ENCODE results near the gene CELF2. TPM values are rescaled to one million over a fixed set of nuclear protein-coding genes. Genes with fewer than 3 reads are reported as not detected.

CELF2 gene
- total RNA-seq, 1 donor from 2014 or later, result 110 TPM

- intact Hi-C loops (cut with micrococcal nuclease), result no loop called here
- no peak overlapping the region for H3K4me3 Mint-ChIP-seq
- peaks cover 56% of the 10 kb centered on the region for H3K36me3 Mint-ChIP-seq (ENCODE audit: low read depth)
- peaks cover 94% of the 10 kb centered on the region for H3K4me1 Mint-ChIP-seq (ENCODE audit: low read depth)
- no peaks in the 10 kb centered on the region for H3K27me3 Mint-ChIP-seq (ENCODE audit: insufficient read depth)
- no peak for DNase-seq (ENCODE audit: low spot score)
- peak overlapping the region; percentile 36 for H3K27ac Mint-ChIP-seq
- no peaks in the 10 kb centered on the region for H3K9me3 Mint-ChIP-seq
These were observed 205.4 kb downstream of the CELF2 start for GRCh38 chr10:11223081-11223480.

- Mint-ChIP-seq H3K36me3 (ENCODE audit: low read depth) (peaks cover 56% of the 10 kb centered on the region), H3K27me3 (ENCODE audit: insufficient read depth) (no peaks in the 10 kb centered on the region), H3K9me3 (no peaks in the 10 kb centered on the region), H3K4me1 (ENCODE audit: low read depth) (peaks cover 94% of the 10 kb centered on the region), H3K27ac (no peak overlapping the region), H3K4me3 (no peak overlapping the region)
- no peak for DNase-seq (ENCODE audit: low spot score)
- intact Hi-C loops (cut with micrococcal nuclease), result no loop called here
These were observed 206.0 kb downstream of the CELF2 start for GRCh38 chr10:11223507-11224140.

- intact Hi-C loops (cut with micrococcal nuclease), result no loop called here
- no peak overlapping the region for H3K4me3 Mint-ChIP-seq
These were observed 206.6 kb downstream of the CELF2 start for GRCh38 chr10:11224321-11224720.

GRCh38 chr10:11224792-11225416 is 207.2 kb downstream of the CELF2 start:
- H3K27ac Mint-ChIP-seq, result peak overlapping the region; percentile 91
- H3K4me1 Mint-ChIP-seq (ENCODE audit: low read depth), result peaks cover 94% of the 10 kb centered on the region
- H3K36me3 Mint-ChIP-seq (ENCODE audit: low read depth), result peaks cover 56% of the 10 kb centered on the region
- no peaks in the 10 kb centered on the region for H3K27me3 Mint-ChIP-seq (ENCODE audit: insufficient read depth)
- intact Hi-C loops (cut with micrococcal nuclease), result no loop called here
- DNase-seq (ENCODE audit: low spot score), result no peak
- no peaks in the 10 kb centered on the region for H3K9me3 Mint-ChIP-seq
- no peak overlapping the region for H3K4me3 Mint-ChIP-seq

More at GRCh38 chr10:11224321-11224720, 206.6 kb downstream of the CELF2 start:
- no peak for DNase-seq (ENCODE audit: low spot score)
- H3K9me3 Mint-ChIP-seq, result no peaks in the 10 kb centered on the region
- peak overlapping the region; percentile 91 for H3K27ac Mint-ChIP-seq
- no peaks in the 10 kb centered on the region for H3K27me3 Mint-ChIP-seq (ENCODE audit: insufficient read depth)
- H3K4me1 Mint-ChIP-seq (ENCODE audit: low read depth), result peaks cover 94% of the 10 kb centered on the region
- peaks cover 57% of the 10 kb centered on the region for H3K36me3 Mint-ChIP-seq (ENCODE audit: low read depth)

- H3K36me3 Mint-ChIP-seq (ENCODE audit: low read depth), result peaks cover 57% of the 10 kb centered on the region
- H3K4me3 Mint-ChIP-seq, result peak overlapping the region; percentile 47
- H3K27me3 Mint-ChIP-seq (ENCODE audit: insufficient read depth), result no peaks in the 10 kb centered on the region
- DNase-seq (ENCODE audit: low spot score), result peak; percentile 48
- intact Hi-C loops (cut with micrococcal nuclease), result loop anchor here (1.0 to 2.0 kb wide), 4 partner anchors 8 to 47 kb away; no protein-coding TSS in a partner anchor
- H3K4me1 Mint-ChIP-seq (ENCODE audit: low read depth), result peaks cover 94% of the 10 kb centered on the region
- H3K9me3 Mint-ChIP-seq, result no peaks in the 10 kb centered on the region
- H3K27ac Mint-ChIP-seq, result peak overlapping the region; percentile 91
These were observed 208.3 kb downstream of the CELF2 start for GRCh38 chr10:11225935-11226334.

GRCh38 chr10:11227103-11227502 is 209.4 kb downstream of the CELF2 start:
- DNase-seq (ENCODE audit: low spot score), result no peak

GRCh38 chr10:11229893-11230292 is 212.2 kb downstream of the CELF2 start:
- Mint-ChIP-seq H3K4me1 (ENCODE audit: low read depth) (peaks cover 94% of the 10 kb centered on the region), H3K4me3 (no peak overlapping the region), H3K36me3 (ENCODE audit: low read depth) (peaks cover 60% of the 10 kb centered on the region), H3K27ac (peak overlapping the region; percentile 76), H3K9me3 (no peaks in the 10 kb centered on the region), H3K27me3 (ENCODE audit: insufficient read depth) (no peaks in the 10 kb centered on the region)
- DNase-seq (ENCODE audit: low spot score), result no peak
- intact Hi-C loops (cut with micrococcal nuclease), result loop anchor here (10.0 kb wide), 1 partner anchor 485 kb away; no protein-coding TSS in a partner anchor

More at GRCh38 chr10:11227103-11227502, 209.4 kb downstream of the CELF2 start:
- Mint-ChIP-seq H3K36me3 (ENCODE audit: low read depth) (peaks cover 57% of the 10 kb centered on the region), H3K4me3 (peak overlapping the region; percentile 47), H3K27me3 (ENCODE audit: insufficient read depth) (no peaks in the 10 kb centered on the region), H3K4me1 (ENCODE audit: low read depth) (peaks cover 92% of the 10 kb centered on the region), H3K9me3 (no peaks in the 10 kb centered on the region), H3K27ac (peak overlapping the region; percentile 91)
- intact Hi-C loops (cut with micrococcal nuclease), result loop anchor here (2.0 kb wide), 1 partner anchor 48 kb away; no protein-coding TSS in a partner anchor

- peaks cover 94% of the 10 kb centered on the region for H3K4me1 Mint-ChIP-seq (ENCODE audit: low read depth)
- H3K9me3 Mint-ChIP-seq, result no peaks in the 10 kb centered on the region
- intact Hi-C loops (cut with micrococcal nuclease), result loop anchor here (10.0 kb wide), 1 partner anchor 484 kb away; no protein-coding TSS in a partner anchor
- no peaks in the 10 kb centered on the region for H3K27me3 Mint-ChIP-seq (ENCODE audit: insufficient read depth)
- peak overlapping the region; percentile 79 for H3K27ac Mint-ChIP-seq
- peak overlapping the region; percentile 9 for H3K4me3 Mint-ChIP-seq
- H3K36me3 Mint-ChIP-seq (ENCODE audit: low read depth), result peaks cover 60% of the 10 kb centered on the region
- DNase-seq (ENCODE audit: low spot score), result no peak
These were observed 213.0 kb downstream of the CELF2 start for GRCh38 chr10:11230498-11231167.

GRCh38 chr10:11231285-11231684 is 213.6 kb downstream of the CELF2 start:
- H3K4me3 Mint-ChIP-seq, result peak overlapping the region; percentile 9
- intact Hi-C loops (cut with micrococcal nuclease), result loop anchor here (10.0 kb wide), 1 partner anchor 484 kb away; no protein-coding TSS in a partner anchor
- peaks cover 60% of the 10 kb centered on the region for H3K36me3 Mint-ChIP-seq (ENCODE audit: low read depth)
- peak overlapping the region; percentile 79 for H3K27ac Mint-ChIP-seq
- H3K4me1 Mint-ChIP-seq (ENCODE audit: low read depth), result peaks cover 94% of the 10 kb centered on the region
- DNase-seq (ENCODE audit: low spot score), result no peak
- H3K27me3 Mint-ChIP-seq (ENCODE audit: insufficient read depth), result no peaks in the 10 kb centered on the region
- H3K9me3 Mint-ChIP-seq, result no peaks in the 10 kb centered on the region

GRCh38 chr10:11232222-11232961 is 214.7 kb downstream of the CELF2 start:
- Mint-ChIP-seq H3K27ac (peak overlapping the region; percentile 82), H3K4me1 (ENCODE audit: low read depth) (peaks cover 94% of the 10 kb centered on the region), H3K9me3 (no peaks in the 10 kb centered on the region), H3K36me3 (ENCODE audit: low read depth) (peaks cover 59% of the 10 kb centered on the region), H3K4me3 (peak overlapping the region; percentile 62), H3K27me3 (ENCODE audit: insufficient read depth) (no peaks in the 10 kb centered on the region)
- no peak for DNase-seq (ENCODE audit: low spot score)
- intact Hi-C loops (cut with micrococcal nuclease), result loop anchor here (1.0 to 10.0 kb wide), 2 partner anchors 14 to 482 kb away; no protein-coding TSS in a partner anchor

GRCh38 chr10:11234857-11235531 is 217.3 kb downstream of the CELF2 start:
- H3K27me3 Mint-ChIP-seq (ENCODE audit: insufficient read depth), result no peaks in the 10 kb centered on the region
- no peaks in the 10 kb centered on the region for H3K9me3 Mint-ChIP-seq
- DNase-seq (ENCODE audit: low spot score), result no peak
- H3K27ac Mint-ChIP-seq, result peak overlapping the region; percentile 96
- intact Hi-C loops (cut with micrococcal nuclease), result loop anchor here (1.0 to 10.0 kb wide), 5 partner anchors 9 to 480 kb away; no protein-coding TSS in a partner anchor
- H3K36me3 Mint-ChIP-seq (ENCODE audit: low read depth), result peaks cover 55% of the 10 kb centered on the region
- peaks cover 86% of the 10 kb centered on the region for H3K4me1 Mint-ChIP-seq (ENCODE audit: low read depth)
- H3K4me3 Mint-ChIP-seq, result peak overlapping the region; percentile 53

- H3K9me3 Mint-ChIP-seq, result no peaks in the 10 kb centered on the region
- peak overlapping the region; percentile 96 for H3K27ac Mint-ChIP-seq
These were observed 218.1 kb downstream of the CELF2 start for GRCh38 chr10:11235771-11236170.

More at GRCh38 chr10:11235771-11236170, 218.1 kb downstream of the CELF2 start:
- Mint-ChIP-seq H3K4me1 (ENCODE audit: low read depth) (peaks cover 86% of the 10 kb centered on the region), H3K27me3 (ENCODE audit: insufficient read depth) (no peaks in the 10 kb centered on the region), H3K36me3 (ENCODE audit: low read depth) (peaks cover 49% of the 10 kb centered on the region), H3K4me3 (peak overlapping the region; percentile 53)
- DNase-seq (ENCODE audit: low spot score), result no peak
- intact Hi-C loops (cut with micrococcal nuclease), result loop anchor here (1.0 to 10.0 kb wide), 10 partner anchors 9 to 877 kb away; no protein-coding TSS in a partner anchor

Measured in activated T-helper 1 cell treated with anti-CD3 and anti-CD28 coated beads, Interleukin-12 subunit alpha, Interleukin-12 subunit beta, Interleukin-2, Interleukin-4 antibody, amounts not matched to agents 30 ng/mL and 10 ng/mL and 1 ng/mL, durations not matched to agents 14 hours and 24 hours and 36 hours (primary cell).